ENCODE results near the gene TMEM86B.

The TMEM86B gene

GRCh38 chr19:55256562-55257460 lies 28.2 kb upstream of the TMEM86B start:
- DNase-seq: no peak

GRCh38 chr19:55255618-55256423 lies 27.3 kb upstream of the TMEM86B start:
- DNase-seq: no peak

- no peak for DNase-seq
These were observed 26.0 kb upstream of the TMEM86B start for GRCh38 chr19:55254625-55254977.

- peak; percentile 11 for DNase-seq
These were observed 25.5 kb upstream of the TMEM86B start for GRCh38 chr19:55253842-55254624.

- DNase-seq: no peak
These were observed 24.4 kb upstream of the TMEM86B start for GRCh38 chr19:55252760-55253663.

GRCh38 chr19:55251341-55252081 lies 22.9 kb upstream of the TMEM86B start:
- DNase-seq: no peak

- DNase-seq: no peak
These were observed 21.9 kb upstream of the TMEM86B start for GRCh38 chr19:55250262-55251036.

GRCh38 chr19:55249841-55250240 lies 21.3 kb upstream of the TMEM86B start:
- no peak for DNase-seq

- no peak for DNase-seq
These were observed 20.1 kb upstream of the TMEM86B start for GRCh38 chr19:55248704-55249103.

GRCh38 chr19:55248166-55248675 lies 19.7 kb upstream of the TMEM86B start:
- no peak for DNase-seq

- DNase-seq: no peak
These were observed 19.1 kb upstream of the TMEM86B start for GRCh38 chr19:55247621-55248099.

- DNase-seq: no peak
These were observed 18.2 kb upstream of the TMEM86B start for GRCh38 chr19:55246462-55247451.

GRCh38 chr19:55245236-55245904 lies 16.8 kb upstream of the TMEM86B start:
- no peak for DNase-seq

- DNase-seq: no peak
These were observed 15.6 kb upstream of the TMEM86B start for GRCh38 chr19:55244004-55244680.

GRCh38 chr19:55242517-55242916 lies 14.0 kb upstream of the TMEM86B start:
- DNase-seq: no peak

- no peak for DNase-seq
These were observed 13.4 kb upstream of the TMEM86B start for GRCh38 chr19:55241935-55242464.

All from NCI-H1092 treated with DMSO at 0.1 percent for 48 hours (cell line).